Left hindlimb (tissue), 1 donor: Measurements from ENCODE around the gene CHD1.
"Not testable (repeated sequence)": the region's sequence is repeated elsewhere in the genome, so short reads cannot be mapped to it uniquely, and the experiment has no call there.

Source experiments
- DNase-seq: peaks from one replicate; pipeline ENCODE4 v3.0.0-alpha.2; 2018

Gene CHD1

DNA sequence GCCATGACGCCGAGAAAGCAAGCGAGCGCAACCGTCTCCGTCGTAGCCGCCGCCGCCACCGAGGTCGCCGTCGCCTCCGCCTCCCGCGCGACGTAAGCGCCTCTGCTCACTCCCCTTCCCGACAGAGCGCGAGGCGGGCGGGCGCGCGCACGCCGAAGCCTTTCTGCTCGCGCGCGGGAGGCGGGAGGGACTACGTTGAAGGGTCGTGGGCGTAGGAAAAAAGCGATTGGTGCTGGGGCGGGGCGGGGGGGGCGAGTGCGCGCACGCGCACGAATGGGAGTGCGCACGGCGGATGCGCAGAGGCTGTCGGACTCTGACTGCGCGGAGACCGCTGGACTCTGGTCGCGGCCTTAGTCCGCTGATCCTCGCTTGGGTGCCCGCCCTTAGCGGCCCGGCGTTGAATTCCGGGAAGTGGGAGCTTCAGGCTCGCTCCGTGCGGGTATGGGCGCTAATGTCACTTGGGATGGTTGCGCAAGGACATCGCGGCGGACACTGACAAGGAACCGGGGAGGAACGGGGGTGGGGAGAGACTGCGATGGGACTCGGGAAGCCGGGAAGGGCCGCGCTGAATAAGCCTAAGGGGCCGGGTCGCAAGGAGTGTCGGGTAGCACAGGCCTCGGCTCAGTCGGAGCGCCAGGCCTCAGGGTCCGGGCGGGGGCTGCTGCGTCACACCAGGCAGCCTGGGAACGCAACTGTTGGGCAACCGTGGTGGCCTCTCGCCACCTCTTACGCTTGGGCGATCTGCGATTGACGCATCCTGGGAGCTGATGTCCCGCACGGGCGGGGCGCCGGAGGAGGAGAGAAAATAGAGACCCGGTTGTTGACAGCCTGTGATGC lies at the start of gene CHD1:
TSS of gene CHD1 (minus strand) at position 135 of the 837 bp plus-strand sequence. CDS start 2,621 bp downstream, outside the sequence.
- peak; percentile 98 for DNase-seq

DNA sequence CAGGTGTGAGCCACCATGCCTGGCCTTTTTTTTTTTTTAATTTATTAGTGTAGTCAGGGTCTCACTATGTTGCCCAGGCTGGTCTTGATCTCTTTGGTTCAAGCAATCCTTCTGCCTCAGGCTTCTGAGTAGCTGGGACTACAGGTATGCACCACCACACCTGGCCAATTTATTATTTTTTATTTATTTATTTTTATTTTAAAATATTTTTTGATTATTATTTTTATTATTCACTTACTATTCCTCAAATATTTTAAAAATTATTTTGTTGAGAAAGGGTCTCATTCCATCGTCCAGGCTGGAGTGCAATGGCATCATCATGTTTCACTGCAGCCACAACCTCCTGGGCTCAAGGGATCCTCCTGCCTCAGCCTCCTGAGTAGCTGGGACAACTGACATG lies 49.7 kb upstream of the CHD1 start:
- no peak for DNase-seq

DNA sequence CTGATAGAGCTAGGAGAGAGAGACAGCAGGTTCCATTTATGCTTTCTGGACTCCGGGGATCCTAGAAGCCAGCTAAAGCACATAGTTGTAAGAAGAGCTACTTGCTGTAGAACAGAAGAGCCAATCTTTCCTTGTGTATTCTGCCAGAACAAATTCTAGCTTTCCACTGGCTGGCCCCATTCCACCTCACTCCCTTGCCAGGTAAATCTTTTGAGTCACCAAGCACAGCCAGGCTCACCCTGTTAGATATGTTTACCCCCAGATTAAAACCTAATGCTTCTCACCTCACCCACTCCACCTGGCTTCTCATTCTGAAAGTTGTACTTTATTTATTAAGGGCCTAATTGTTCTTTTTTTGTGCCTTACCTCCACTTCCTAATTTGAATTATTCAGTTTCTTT lies 48.9 kb upstream of the CHD1 start:
- DNase-seq: peak; percentile 45

DNA sequence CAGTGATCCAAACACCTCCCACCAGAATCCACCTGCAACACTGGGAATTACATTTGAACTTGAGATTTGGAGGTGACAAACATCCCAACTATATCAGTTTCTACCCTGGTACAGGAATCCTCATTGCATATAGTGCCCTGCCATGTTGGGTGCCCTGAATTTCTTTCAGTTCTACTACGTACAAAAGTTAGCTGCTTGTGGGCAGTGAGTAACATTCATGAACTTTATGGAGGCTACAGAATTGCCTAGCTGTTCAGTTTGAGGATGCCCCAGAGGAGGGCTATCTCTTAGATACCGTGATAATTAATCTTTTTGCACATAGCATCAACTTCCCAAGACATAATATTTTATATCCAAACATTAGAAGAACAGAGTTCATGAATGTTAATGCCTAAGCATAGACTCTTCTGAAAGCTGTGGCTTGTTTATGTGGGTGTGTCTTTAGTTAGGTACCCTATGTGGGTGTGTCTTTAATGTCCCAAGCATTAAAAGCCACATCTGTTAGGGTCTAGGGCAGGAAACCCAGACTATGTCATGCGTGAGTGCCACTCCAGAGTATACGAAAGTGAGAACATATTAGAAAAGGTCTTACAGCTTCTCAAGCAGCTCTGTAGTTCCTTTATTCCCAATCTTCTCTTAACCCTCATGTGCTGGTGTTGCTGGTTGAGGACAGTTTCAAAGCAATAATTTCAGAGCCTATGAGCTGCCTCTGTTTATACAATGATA lies 47.0 kb upstream of the CHD1 start:
- no peak for DNase-seq

DNA sequence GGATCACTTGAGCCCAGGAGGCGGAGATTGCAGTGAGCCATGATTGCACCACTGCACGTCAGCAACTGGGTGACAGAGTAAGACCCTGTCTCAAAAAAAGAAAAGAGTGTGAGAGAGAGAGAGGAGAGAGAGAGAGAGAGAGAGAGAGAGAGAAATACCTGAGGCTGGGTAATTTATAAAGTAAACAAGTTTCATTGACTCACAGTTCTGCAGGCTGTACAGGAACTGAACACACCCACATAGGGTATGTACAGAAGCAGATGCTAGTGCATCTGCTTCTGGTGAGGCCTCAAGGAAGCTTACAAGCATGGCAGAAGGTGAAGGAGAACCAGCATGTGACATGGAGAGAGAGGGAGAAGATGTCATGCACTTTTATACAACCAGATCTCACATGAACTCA lies 46.4 kb upstream of the CHD1 start:
- DNase-seq: no peak

DNA sequence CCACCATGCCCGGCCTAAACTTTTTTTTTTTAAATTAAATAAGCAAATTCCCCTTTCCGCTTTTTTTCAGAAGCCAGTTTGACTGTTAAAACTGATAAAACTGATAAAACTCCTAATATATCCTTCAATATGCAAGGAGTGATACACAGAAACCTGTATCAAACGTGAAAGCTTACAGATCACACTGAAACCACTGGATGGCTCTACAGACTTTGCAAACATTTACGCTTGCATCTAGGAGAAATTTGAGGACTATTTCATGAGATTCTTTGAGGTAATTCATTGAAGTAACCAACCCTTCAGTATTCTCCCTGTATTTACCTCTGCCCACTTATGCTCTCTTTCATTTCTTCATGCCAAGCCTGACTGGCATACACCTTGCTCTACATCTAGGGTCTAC lies 40.6 kb upstream of the CHD1 start:
- DNase-seq: no peak

DNA sequence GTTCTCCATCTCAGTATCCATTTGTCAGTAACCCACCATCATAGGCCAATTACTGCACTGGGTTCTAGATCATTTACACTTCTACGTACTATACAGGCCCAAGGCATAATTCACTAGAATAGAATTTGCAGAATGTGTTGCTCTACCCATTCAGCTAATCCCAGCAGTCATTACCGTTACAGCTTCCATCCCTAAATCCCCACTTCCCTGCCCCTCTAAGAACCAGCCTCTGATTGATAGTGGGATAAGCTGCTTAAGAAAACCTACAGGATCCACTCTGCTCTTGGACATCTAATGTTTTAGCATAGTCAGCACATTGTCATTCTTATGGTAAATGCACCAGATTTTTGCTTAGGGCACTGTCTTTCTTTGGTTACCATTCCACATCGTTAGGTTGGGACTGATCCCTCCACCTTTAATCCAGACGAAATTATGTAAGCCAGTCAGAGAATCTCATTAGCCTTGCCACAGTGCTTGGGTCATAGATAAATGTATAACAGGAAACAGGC lies 39.3 kb upstream of the CHD1 start:
- DNase-seq: no peak

DNA sequence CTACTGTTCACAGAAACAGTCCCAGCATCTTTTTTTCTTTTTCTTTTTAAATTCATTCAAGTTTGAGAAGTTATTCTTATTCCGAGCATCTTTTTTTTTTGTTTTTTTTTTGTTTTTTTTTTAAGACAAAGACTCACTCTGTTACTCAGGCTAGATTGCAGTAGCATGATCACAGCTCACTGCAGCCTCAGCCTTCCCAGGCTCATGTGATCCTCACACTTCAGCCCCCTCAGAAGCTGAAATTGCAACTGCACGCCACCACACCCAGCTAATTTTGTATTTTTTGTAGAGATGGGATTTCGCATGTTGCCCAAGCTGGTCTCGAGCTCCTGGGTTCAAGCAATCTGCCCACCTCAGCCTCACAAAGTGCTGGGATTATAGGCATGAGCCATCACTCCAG lies 36.4 kb upstream of the CHD1 start:
- no peak for DNase-seq

DNA sequence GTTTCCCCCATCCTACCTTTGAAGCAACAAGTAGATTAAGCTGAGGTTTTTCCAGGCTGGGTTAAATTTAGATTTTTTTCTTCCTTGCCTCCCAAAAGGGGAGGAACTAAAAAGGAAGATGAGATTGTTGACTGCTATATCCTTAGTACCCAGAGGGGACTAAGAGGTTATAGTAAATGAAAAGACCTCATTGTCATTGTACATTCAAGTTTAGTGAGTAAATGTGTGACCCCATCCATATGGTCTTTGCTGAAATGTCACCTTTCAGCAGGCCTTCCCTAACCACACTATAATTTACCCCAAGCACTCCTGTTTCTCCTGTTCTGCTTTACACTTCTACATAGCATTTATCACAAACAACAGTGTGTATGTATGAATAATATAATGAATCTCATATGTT lies 35.8 kb upstream of the CHD1 start:
- DNase-seq: no peak

DNA sequence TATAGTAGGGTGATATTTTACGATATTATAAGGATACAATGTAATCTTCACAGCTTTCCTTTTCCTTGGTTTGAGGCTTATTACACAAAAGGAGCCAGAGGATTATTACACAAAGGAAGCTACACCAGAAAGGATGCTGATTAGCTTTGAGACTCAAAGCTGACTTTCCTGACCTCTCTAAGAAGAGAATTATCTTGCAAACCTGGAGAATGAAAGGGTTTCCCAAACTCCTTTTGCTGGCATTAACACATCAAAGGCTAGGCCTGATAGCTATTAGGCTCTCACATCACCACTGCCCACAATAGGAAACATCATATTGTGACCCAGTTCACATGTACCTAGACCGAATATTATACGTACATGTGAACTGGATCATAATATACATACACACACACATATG lies 34.2 kb upstream of the CHD1 start:
- no peak for DNase-seq

DNA sequence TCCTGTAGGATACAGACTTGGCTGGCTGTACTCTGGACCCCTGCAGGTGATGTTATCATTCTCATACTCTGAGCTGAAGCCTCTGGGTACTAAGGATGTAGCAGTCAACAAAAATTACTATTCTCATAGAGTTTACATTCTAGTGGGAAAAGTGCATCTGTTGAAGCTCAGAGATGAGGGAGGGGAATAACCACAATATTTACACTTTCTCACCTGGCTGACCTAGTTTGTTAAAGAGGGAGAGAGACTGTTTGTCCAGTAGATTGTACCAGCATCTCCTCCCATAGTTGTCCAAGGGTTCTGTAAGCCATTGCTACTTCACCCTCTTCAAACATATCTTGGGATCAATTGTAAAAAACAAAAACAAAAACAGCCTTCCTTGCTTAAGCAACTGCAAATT lies 33.8 kb upstream of the CHD1 start:
- no peak for DNase-seq

DNA sequence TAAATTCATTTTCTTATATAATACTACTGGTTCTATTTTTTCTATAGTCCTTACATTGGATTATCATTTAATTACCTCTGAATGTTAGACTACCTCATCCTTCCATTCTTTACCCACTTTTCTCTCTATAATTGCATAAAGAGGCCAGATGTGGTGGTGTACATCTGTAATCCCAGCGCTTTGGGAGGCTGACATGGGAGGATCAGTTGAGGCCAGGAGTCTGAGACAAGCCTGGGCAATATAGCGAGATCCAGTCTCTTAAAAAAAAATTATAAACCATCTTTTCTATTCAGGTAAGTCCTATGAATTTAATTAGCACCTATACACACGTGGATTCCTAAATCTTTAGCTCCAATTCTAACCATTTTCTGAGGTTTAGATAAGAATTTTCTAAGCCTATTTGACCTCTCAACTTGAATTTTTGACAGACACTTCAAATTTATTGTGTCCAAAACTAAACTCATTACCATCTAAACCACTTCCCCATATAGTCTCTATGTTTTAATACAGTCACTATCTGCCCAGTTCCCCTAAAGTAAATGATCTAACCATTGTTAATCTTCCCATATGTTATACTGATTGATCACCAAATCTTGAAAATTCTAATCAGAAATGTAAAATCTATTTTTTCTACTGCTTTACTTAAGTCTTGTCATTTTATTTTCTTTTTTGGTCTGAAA lies 33.0 kb upstream of the CHD1 start:
- DNase-seq: no peak

DNA sequence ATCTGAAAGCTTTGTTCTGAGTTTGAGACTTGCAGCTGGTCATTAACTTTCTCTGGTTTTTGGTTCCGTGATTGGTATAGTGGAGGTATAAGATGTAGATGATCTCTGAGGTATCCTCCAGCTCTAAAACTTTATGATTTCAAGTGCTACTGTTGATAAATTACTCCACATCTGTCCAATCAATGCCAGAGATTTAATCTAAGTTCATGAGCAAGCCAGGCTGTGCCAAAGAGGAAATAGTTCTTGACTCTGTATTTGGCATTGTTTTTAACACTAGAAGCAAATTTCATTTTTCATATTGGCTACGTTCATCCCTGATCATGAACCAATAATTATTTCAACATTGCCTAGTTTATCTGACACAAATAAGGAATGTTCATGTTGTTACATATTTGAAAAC lies 28.5 kb upstream of the CHD1 start:
- DNase-seq: no peak

DNA sequence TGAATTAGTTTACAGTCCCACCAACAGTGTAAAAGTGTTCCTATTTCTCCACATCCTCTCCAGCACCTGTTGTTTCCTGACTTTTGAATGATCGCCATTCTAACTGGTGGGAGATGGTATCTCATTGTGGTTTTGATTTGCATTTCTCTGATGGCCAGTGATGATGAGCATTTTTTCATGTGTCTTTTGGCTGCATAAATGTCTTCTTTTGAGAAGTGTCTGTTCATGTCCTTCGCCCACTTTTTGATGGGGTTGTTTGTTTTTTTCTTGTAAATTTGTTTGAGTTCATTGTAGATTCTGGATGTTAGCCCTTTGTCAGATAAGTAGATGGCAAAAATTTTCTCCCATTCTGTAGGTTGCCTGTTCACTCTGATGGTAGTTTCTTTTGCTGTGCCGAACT lies 27.1 kb upstream of the CHD1 start:
- not testable (repeated sequence) for DNase-seq

DNA sequence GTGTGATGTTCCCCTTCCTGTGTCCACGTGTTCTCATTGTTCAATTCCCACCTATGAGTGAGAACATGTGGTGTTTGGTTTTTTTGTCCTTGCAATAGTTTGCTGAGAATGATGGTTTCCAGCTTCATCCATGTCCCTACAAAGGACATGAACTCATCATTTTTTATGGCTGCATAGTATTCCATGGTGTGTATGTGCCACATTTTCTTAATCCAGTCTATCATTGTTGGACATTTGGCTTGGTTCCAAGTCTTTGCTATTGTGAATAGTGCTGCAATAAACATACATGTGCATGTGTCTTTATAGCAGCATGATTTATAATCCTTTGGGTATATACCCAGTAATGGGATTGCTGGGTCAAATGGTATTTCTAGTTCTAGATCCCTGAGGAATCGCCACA lies 26.7 kb upstream of the CHD1 start:
- DNase-seq: not testable (repeated sequence)

DNA sequence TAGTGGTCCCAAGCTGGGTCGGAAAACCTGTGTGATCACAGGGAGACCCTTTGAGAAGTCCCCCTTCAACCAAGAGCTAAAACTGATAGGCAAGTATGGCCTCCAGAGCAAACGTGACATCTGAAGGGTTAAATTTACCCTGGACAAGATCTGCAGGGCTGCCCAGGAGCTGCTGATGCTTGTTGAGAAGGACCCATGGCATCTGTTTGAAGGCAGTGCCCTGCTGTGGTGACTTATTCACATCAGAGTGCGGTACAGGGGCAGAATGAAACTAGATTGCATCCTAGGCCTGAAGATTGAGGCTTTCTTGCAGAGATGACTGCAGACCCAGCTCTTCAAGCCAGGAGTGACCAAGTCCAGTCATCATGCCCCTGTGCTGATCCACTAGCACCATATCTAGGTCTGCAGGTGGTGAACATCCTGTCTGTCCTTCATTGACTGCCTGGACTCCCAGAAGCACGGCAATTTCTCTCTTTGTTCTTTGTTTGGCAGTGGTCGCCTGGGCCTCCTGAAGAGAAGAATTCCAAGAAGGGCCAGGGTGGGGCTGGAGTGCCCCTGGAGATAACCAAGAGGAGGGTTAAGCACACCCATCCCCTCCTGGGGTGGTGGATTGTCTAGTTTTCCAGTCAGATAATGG lies 25.7 kb upstream of the CHD1 start:
- no peak for DNase-seq

DNA sequence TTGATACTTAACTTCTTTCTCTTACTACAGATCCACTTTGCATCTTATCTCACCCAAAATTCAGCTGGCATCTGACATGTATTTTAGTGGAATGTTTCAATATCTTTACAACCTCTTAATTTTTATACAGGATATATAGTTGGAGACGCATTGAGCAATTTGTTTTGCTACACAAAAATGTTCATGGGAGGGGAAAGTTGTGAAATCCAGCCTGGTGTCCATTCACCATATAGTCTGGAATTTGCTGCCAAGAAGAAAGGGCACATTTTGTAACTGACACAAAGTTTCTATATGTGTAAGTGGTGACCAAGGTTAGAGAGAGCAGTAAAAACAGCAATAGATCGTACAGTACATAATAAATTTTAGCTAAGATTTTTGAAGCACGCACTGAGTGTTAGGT lies 14.0 kb upstream of the CHD1 start:
- DNase-seq: no peak

DNA sequence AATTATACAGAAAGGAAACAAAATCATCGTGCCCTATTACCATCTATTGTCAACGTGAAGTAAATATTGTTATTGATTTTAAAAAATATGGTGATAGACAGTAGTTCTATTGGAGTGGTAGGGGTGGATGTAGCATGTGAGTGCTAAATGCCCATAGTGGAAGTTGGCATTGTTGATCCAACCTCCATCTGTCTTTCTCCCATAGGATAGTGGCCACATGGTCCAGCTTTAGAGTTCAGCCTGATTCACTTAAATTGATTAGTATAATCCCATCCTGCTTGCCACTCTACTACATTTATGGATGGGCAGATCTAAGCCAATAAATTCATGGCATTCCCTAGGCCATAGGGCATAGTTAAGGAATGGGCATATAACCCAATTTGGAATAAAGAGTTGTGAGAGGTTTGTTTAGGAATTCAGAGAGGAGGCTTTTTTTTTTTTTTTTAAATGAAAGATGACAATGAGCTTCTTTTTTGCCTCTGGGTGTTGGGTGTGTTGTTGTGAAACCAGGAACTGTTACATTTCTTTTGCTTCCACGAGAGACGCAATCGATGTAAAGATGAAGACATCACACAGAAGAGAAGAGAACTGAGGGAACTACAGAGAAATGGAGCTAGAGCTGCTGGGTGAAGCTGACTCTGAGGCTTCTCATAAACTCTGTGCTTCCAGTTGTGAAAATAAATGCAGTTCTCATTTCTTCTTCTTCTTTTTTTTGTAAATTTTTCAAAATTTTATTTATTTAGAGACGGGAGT lies 12.5 kb upstream of the CHD1 start:
- no peak for DNase-seq

DNA sequence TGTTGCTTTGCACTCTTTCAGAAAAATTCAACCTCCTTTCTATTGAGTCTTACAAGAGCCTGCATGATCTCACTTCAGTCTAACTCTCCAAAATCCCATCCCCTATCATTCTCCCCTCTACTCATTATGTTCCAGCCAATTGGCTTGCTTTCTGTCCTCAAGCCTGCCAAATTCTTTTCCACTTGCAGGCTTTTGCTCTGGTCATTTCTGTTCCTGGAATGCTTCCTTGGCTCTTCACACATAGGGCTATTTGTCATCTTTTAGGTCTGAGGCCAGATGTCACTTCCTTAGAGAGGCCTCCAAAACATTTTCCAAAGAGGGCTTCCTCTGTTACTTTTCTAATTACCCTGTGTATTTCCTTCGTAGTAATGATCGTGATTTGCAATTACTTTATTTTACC lies 11.8 kb upstream of the CHD1 start:
- peak; percentile 61 for DNase-seq

DNA sequence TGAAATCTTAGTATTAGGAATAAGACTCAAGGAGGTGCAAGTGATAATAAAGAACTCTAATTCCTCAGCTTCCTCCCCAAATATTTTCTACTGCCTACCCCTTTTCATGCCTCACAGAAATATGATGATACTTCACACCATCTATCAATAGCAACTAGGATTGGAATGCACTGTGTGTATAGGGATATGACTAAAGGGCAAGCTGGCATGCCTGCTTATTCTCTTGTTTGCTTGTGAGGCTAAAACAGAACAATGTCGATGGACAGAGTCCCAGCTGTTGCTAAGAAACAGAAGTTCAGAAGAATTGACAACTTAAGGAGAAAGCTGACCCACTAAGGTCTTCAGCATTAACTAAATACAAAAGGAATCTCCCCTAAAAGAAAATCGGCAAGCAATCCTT lies 9.7 kb upstream of the CHD1 start:
- DNase-seq: no peak

DNA sequence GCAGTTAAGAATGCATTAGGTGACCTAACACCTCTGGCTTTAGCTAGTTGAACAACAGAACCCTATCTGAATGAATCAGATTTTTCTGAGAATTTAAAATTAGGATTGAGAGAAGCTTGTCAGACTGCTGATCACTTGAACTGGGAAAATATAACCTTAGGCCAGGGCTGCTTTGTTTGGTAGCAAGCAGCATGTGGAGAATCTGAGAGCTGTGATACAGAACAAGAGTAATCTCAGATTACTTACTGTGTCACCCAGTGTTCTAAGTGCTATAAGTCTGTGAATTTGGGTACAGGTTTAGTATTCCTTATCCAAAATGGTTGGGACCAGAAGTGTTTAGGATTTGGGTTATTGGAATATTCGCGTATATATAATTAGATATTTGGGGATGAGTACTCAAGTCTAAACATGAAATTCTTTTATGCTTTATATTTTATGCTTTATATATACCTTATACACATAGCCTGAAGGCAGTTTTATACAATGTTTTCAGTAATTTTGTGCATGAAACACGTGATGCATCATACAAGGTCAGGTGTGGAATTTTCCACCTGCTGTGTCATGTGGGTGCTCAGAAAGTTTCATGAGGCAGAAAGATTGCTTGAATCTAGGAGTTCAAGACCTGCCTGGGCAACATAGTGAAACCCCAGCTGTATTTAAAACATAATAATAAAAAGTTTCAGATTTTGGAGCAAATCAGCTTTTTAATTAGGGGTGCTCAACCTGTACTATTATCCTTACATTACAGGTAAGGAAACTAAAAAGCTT lies 8.3 kb upstream of the CHD1 start:
- no peak for DNase-seq

DNA sequence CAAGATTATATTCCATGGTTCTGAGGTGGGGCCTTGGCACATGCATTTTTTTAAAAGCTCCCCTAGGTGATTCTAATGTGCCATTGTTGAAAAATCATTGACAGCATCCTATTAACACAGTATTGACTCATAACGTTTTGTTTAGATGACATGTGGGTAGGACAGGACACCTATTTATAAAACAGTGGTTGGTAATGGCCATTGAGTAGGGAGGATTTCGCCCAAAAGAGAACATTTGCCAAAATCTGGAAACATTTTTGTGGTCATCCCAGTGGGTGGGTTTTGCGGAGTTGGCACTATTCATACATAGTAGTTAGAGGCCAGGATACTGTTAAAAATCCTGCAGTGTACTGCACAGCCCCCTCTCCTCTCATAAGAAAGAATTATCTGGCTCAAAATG lies 6.4 kb upstream of the CHD1 start:
- DNase-seq: no peak
